Activated naive CD8-positive, alpha-beta T cell treated with anti-CD3 and anti-CD28 coated beads for 36 hours (primary cell): Measurements from ENCODE around the gene MCOLN1. TPM values are rescaled to one million over a fixed set of nuclear protein-coding genes. Genes with fewer than 3 reads are reported as not detected.
A peak's percentile ranks its signal among the peaks of the same experiment; 100 is the strongest.

Experiments
- DNase-seq: peaks from one replicate; pipeline ENCODE4 v3.0.0; 2021
- H3K27ac Mint-ChIP-seq: one replicate; pipeline ENCODE4 v1.8.0; 2022; ENCODE audit warnings: mild to moderate bottlenecking, moderate library complexity, mixed read lengths
- H3K27me3 Mint-ChIP-seq: one replicate; pipeline ENCODE4 v1.8.0; 2022; ENCODE audit warnings: mild to moderate bottlenecking, mixed read lengths
- H3K36me3 Mint-ChIP-seq: one replicate; pipeline ENCODE4 v1.8.0; 2021; ENCODE audit warnings: mild to moderate bottlenecking, mixed read lengths
- H3K4me1 Mint-ChIP-seq: one replicate; pipeline ENCODE4 v1.8.0; 2021; ENCODE audit warnings: mixed read lengths
- H3K4me3 Mint-ChIP-seq: one replicate; pipeline ENCODE4 v1.8.0; 2022; ENCODE audit warnings: mild to moderate bottlenecking, moderate library complexity, mixed read lengths
- H3K9me3 Mint-ChIP-seq: one replicate; pipeline ENCODE4 v1.8.0; 2022; ENCODE audit warnings: mixed read lengths
- total RNA-seq, 2 experiments: library from RNA; stranded (reverse); gene quantifications; one replicate each; pipeline ENCODE4 v1.2.3, GENCODE V29; 2021

The MCOLN1 gene
- total RNA-seq, result 10 to 100 TPM; 12.3 to 12.4 TPM

GRCh38 chr19:7522072-7522922 lies at the start of gene MCOLN1:
TSS of gene MCOLN1 (plus strand) at chr19:7522624. CDS start at chr19:7522751, 127 bp downstream.
- Mint-ChIP-seq H3K27ac (peak within 1 kb of the TSS; percentile 55), H3K4me3 (peak within 1 kb of the TSS; percentile 76), H3K36me3 (peaks cover 8% of the 10 kb centered on the region), H3K4me1 (peaks cover 7% of the 10 kb centered on the region), H3K27me3 (no peaks in the 10 kb centered on the region), H3K9me3 (no peaks in the 10 kb centered on the region)
- DNase-seq, result peak; percentile 100

DNA sequence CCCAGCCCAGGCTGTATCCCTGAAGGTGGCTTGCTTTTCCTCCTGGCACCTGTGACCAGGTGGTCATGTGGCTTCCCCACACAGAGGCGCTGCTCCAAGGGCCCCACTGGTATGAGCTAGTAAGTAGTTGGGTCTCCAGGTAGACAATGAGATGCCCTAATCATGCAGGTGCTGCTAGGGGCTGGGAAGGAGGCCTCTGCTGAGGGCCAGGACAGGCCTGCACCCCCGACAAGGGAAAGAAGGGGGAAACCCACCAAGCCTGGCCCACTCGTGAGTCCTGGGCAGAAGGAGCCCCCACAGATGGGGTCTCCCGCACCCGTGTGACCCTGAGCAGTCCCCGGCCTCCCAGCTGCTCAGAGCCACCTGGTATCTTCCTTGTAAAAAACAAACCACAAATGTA lies 46.8 kb upstream of the MCOLN1 start:
- H3K27ac Mint-ChIP-seq, result peak overlapping the region; percentile 45
- peaks cover 3% of the 10 kb centered on the region for H3K4me1 Mint-ChIP-seq
- H3K36me3 Mint-ChIP-seq, result peaks cover 1% of the 10 kb centered on the region
- H3K27me3 Mint-ChIP-seq, result no peaks in the 10 kb centered on the region
- H3K4me3 Mint-ChIP-seq, result no peak overlapping the region
- H3K9me3 Mint-ChIP-seq, result no peaks in the 10 kb centered on the region
- no peak for DNase-seq

DNA sequence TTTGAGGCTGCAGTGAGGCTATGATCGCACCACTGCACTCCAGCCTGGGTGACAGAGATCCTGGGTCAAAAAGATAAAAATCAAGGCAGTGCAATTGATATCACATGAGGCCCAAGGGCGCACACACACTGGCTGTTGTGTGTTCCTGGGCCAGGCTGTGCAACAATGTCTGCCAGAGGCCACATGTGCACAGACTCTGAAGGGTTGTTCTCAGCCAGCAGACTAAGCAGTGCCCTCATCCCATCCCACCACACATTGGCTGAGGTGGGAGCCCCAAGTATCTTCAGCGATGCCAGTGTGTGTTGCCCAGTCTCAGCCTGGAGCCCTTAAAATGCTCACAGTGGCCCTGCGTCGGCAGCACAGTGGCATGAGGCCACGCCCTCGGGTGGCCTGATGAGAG lies 46.2 kb upstream of the MCOLN1 start:
- Mint-ChIP-seq H3K27ac (no peak overlapping the region), H3K4me1 (peaks cover 4% of the 10 kb centered on the region), H3K36me3 (peaks cover 1% of the 10 kb centered on the region), H3K4me3 (no peak overlapping the region), H3K9me3 (no peaks in the 10 kb centered on the region), H3K27me3 (no peaks in the 10 kb centered on the region)
- no peak for DNase-seq

GRCh38 chr19:7476777-7477494 lies 45.5 kb upstream of the MCOLN1 start:
- Mint-ChIP-seq H3K36me3 (no peaks in the 10 kb centered on the region), H3K27ac (no peak overlapping the region), H3K9me3 (no peaks in the 10 kb centered on the region), H3K4me3 (no peak overlapping the region), H3K4me1 (peaks cover 4% of the 10 kb centered on the region), H3K27me3 (no peaks in the 10 kb centered on the region)
- DNase-seq, result no peak

DNA sequence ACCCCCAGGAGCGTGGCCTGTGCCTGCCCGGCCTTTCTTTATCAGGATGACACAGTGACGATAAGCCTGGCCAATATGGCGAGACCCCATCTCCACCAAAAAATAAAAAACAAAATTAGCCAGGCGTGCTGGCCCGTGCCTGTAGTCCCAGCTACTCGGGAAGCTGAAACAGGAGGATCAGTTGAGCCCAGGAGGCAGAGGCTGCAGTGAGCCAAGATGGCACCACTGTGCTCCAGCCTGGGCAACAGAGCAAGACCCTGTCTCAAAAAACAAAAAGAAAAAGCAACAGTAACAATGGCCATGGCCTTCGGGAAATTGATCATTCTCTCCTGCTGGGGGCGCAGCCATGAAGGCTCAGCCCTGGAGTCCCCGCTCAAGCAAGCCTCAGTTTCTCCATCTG lies 44.7 kb upstream of the MCOLN1 start:
- Mint-ChIP-seq H3K4me3 (no peak overlapping the region), H3K36me3 (no peaks in the 10 kb centered on the region), H3K27ac (no peak overlapping the region), H3K9me3 (no peaks in the 10 kb centered on the region), H3K4me1 (peaks cover 4% of the 10 kb centered on the region), H3K27me3 (no peaks in the 10 kb centered on the region)
- DNase-seq, result no peak

GRCh38 chr19:7478173-7478842 lies 44.1 kb upstream of the MCOLN1 start:
- Mint-ChIP-seq H3K27me3 (no peaks in the 10 kb centered on the region), H3K4me3 (no peak overlapping the region), H3K36me3 (no peaks in the 10 kb centered on the region)

DNA sequence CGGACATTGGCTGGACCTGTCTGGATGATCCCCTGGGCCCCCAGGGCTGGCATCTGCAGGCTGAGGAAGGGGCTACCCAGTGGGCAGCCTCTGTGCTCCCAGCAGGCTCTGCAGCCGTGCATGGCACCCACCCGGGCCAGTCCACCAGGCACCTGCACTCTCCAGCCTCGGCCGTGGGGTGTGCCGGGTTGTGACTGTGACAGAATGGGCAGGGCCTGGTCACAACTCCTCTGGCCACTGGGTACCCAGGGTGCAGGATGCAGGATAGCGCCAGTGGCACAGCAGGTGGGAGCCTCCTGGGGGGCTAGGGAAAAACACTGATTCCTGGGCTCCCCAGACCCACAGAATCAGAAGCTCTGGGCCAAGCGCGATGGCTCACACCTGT lies 43.6 kb upstream of the MCOLN1 start:
- Mint-ChIP-seq H3K27ac (peak overlapping the region; percentile 2), H3K9me3 (no peaks in the 10 kb centered on the region), H3K36me3 (no peaks in the 10 kb centered on the region), H3K4me3 (no peak overlapping the region), H3K27me3 (no peaks in the 10 kb centered on the region), H3K4me1 (peaks cover 11% of the 10 kb centered on the region)
- DNase-seq, result no peak

More at GRCh38 chr19:7478173-7478842, 44.1 kb upstream of the MCOLN1 start:
- Mint-ChIP-seq H3K4me1 (peaks cover 8% of the 10 kb centered on the region), H3K27ac (peak overlapping the region; percentile 2), H3K9me3 (no peaks in the 10 kb centered on the region)
- no peak for DNase-seq

DNA sequence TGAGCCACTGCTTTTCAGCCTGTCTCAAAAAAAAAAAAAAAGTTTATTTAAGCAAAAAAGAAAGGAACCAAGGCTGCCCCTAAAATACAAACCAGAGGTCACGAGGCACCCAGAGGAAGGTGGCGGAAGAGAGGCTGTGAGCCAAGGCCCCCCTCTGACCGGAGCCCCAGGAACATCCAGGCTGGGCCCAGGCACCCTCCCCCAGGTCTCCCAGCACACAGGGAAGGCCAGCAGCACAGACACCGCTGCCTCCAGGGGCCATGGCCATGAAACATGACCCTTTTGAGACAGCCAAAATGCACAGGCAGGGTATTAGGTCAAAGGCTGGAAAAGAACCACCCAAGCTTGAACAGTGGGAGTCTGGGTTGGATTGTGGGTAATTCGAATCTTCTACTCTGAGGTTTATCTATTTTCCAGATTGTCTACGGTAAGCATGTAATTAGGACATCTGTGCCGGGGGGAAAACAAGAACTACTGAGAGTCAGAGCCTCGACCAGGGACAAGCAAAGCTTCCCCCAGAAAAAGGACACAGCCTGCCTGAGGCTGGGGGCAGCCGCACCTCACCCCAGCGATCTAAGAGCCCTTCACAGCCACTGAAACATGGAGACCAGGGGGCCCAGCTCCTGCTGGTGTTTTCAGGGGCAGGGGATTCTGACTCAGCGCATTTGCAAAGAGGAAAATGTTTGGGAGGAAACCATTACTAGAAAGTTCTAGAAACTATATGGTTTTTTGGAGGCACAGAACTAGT lies 42.0 kb upstream of the MCOLN1 start:
- Mint-ChIP-seq H3K27me3 (no peaks in the 10 kb centered on the region), H3K27ac (no peak overlapping the region), H3K4me3 (no peak overlapping the region), H3K9me3 (no peaks in the 10 kb centered on the region), H3K36me3 (no peaks in the 10 kb centered on the region), H3K4me1 (peaks cover 11% of the 10 kb centered on the region)
- DNase-seq, result no peak

DNA sequence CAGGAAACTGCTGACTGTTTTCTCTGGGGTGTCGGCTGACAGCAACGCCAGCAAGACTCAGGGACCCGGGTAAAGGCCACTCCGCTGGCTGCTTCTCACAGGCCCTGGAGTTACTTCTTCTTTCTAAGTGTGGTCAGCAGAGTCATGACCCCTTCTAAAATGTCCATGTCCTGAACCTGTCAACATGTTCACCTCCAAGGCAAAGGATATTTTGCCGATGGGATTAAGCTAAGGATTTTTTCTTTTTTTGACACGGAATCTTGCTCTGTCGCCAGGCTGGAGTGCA lies 41.5 kb upstream of the MCOLN1 start:
- no peaks in the 10 kb centered on the region for H3K36me3 Mint-ChIP-seq
- peaks cover 11% of the 10 kb centered on the region for H3K4me1 Mint-ChIP-seq
- no peak overlapping the region for H3K4me3 Mint-ChIP-seq
- H3K27me3 Mint-ChIP-seq, result no peaks in the 10 kb centered on the region
- H3K27ac Mint-ChIP-seq, result no peak overlapping the region
- no peak for DNase-seq
- H3K9me3 Mint-ChIP-seq, result no peaks in the 10 kb centered on the region

- no peak overlapping the region for H3K27ac Mint-ChIP-seq
- no peaks in the 10 kb centered on the region for H3K27me3 Mint-ChIP-seq
- peak overlapping the region; percentile 59 for H3K4me3 Mint-ChIP-seq
- H3K9me3 Mint-ChIP-seq, result no peaks in the 10 kb centered on the region
- H3K36me3 Mint-ChIP-seq, result no peaks in the 10 kb centered on the region
- peaks cover 11% of the 10 kb centered on the region for H3K4me1 Mint-ChIP-seq
- DNase-seq, result no peak
Measured at GRCh38 chr19:7482584-7483439, 39.6 kb upstream of the MCOLN1 start.

- DNase-seq, result no peak
- H3K4me3 Mint-ChIP-seq, result no peak overlapping the region
- no peaks in the 10 kb centered on the region for H3K27me3 Mint-ChIP-seq
- no peak overlapping the region for H3K27ac Mint-ChIP-seq
- H3K4me1 Mint-ChIP-seq, result peaks cover 11% of the 10 kb centered on the region
- H3K9me3 Mint-ChIP-seq, result no peaks in the 10 kb centered on the region
- H3K36me3 Mint-ChIP-seq, result no peaks in the 10 kb centered on the region
Measured at GRCh38 chr19:7483720-7484201, 38.7 kb upstream of the MCOLN1 start.

DNA sequence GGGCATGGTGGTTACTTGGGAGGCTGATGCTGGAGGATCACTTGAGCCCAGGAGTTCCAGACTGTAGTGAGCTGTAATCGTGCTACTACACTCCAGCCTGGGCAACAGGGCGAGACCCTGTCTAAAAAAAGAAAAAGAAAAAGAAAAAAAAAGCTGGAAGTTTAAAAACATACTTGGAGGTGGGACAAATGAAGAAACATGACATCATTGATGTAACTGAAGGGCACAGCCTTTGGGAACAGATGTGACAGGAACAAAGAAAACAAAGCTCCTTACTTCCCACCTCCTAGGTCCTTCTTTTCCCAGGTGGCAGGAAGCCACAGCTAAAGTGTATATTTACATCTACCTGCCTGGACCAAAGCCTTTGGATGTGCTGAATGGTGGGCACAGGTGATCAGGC lies 35.5 kb upstream of the MCOLN1 start:
- Mint-ChIP-seq H3K27ac (no peak overlapping the region), H3K36me3 (no peaks in the 10 kb centered on the region), H3K9me3 (peaks cover 4% of the 10 kb centered on the region), H3K4me1 (peaks cover 16% of the 10 kb centered on the region), H3K4me3 (no peak overlapping the region), H3K27me3 (no peaks in the 10 kb centered on the region)
- no peak for DNase-seq

- Mint-ChIP-seq H3K9me3 (peaks cover 4% of the 10 kb centered on the region), H3K27me3 (no peaks in the 10 kb centered on the region), H3K36me3 (no peaks in the 10 kb centered on the region), H3K4me1 (peaks cover 17% of the 10 kb centered on the region), H3K4me3 (peak within 1 kb of the TSS; percentile 79), H3K27ac (peak within 1 kb of the TSS; percentile 75)
- DNase-seq, result peak; percentile 93
Measured at GRCh38 chr19:7488736-7489353, 33.6 kb upstream of the MCOLN1 start, which contains the start of gene PEX11G. TSS of gene PEX11G (minus strand) at chr19:7489035. CDS start at chr19:7489010, 25 bp downstream.
